Sigmoid colon (tissue), 7 donors: ENCODE results near the gene TENM3. TPM values are rescaled to one million over a fixed set of nuclear protein-coding genes. Genes with fewer than 3 reads are reported as not detected.

Experiments
- DNase-seq: peaks from one replicate; pipeline ENCODE4 v3.0.0-alpha.2; 2019
- H3K27ac ChIP-seq, 4 donors: fragments of 200-600 bp; sonication (generic); one replicate each; pipeline ENCODE4 v1.5.1; 2016 to 2019; ENCODE audit warnings: mild to moderate bottlenecking in 1 of 4
- H3K27me3 ChIP-seq, 3 donors: fragments of 200-600 bp; sonication (generic); one replicate each; pipeline ENCODE4 v1.5.1; 2019; ENCODE audit warnings: mild to moderate bottlenecking in 1 of 3
- H3K36me3 ChIP-seq, 4 donors: fragments of 200-600 bp; sonication (generic); one replicate each; pipeline ENCODE4 v1.5.1; 2016 to 2019
- H3K4me1 ChIP-seq, 4 donors: fragments of 200-600 bp; sonication (generic); one replicate each; pipeline ENCODE4 v1.5.1; 2017 to 2019
- H3K4me3 ChIP-seq, 4 donors: fragments of 200-600 bp; sonication (generic); one replicate each; pipeline ENCODE4 v1.5.1; 2017 to 2019; ENCODE audit warnings: mild to moderate bottlenecking in 2 of 4, moderate library complexity in 1 of 4
- H3K9me3 ChIP-seq, 4 donors: fragments of 200-600 bp in 3 of 4; sonication (generic) in 3 of 4; one replicate each; pipeline versions ENCODE4 v1.5.1 to v1.6.1; 2013 to 2019
- EP300 ChIP-seq, 4 donors: sonication (generic); formaldehyde crosslinking; IDR thresholded peaks; one replicate each; pipeline ENCODE4 v1.6.1; 2017; ENCODE audit warnings: antibody characterized with exemption in 4 of 4
- POLR2A ChIP-seq, 2 donors: fragments of 450-650 bp; IDR thresholded peaks; one replicate each; pipeline ENCODE4 v1.6.1; 2016; ENCODE audit warnings: antibody characterized with exemption in 2 of 2, mild to moderate bottlenecking in 2 of 2, moderate library complexity in 2 of 2
- POLR2AphosphoS5 ChIP-seq, 4 donors: sonication (generic); formaldehyde crosslinking; IDR thresholded peaks; one replicate each; pipeline ENCODE4 v1.6.1; 2017; ENCODE audit warnings: antibody characterized with exemption in 4 of 4
- whole genome bisulfite sequencing, 2 donors: extraction: QIAGEN DNeasy Blood & Tissue Kit; methylation state at CpG; one replicate each; pipeline ENCODE4 v1.1.7; 2013; 5-methylcytosine and 5-hydroxymethylcytosine counted together
- intact Hi-C: fragments of 100-400 bp; cut with DNase I; formaldehyde crosslinking; loops from one replicate; pipeline ENCODE4 v1.15.1; 2023
- polyA plus RNA-seq, 3 donors: library from polyadenylated mRNA; stranded (reverse); fragments of 200-250 nt; gene quantifications; one replicate each; pipeline ENCODE4 v1.2.3, GENCODE V29; 2013
- total RNA-seq, 4 donors: library from RNA; depleted of rRNA; stranded (reverse); fragments of >200 nt; gene quantifications; one replicate each; pipeline ENCODE4 v1.1.0, GENCODE V29; 2016
- TF ChIP-seq, protein P1 (sequence below), 4 experiments: fragments of 450-650 bp in 3 of 4; fragments of 200-600 bp in 1 of 4; IDR thresholded peaks; one replicate each; pipeline ENCODE4 v1.5.1; 2016 to 2019; ENCODE audit warnings: antibody characterized with exemption in 4 of 4, mild to moderate bottlenecking in 3 of 4, moderate library complexity in 2 of 4
- donor health status: healthy with polysubstance abuse.
- donor health status: Bipolar disorder and iron deficiency.
- donor health status: healthy.

Gene TENM3
- total and polyA plus RNA-seq, 7 donors: 0.60 to 82.3 (median 37.8) TPM; not detected in 1

GRCh38 chr4:182805321-182805720 is 562.1 kb downstream of the TENM3 start:
- Histone ChIP-seq H3K27ac (no peak overlapping the region), H3K9me3 (peaks cover 0 to 8% (median 0%) of the 10 kb centered on the region in 4 donors), H3K4me3 (no peak overlapping the region), H3K27me3 (no peaks in the 10 kb centered on the region), H3K36me3 (peaks cover 0 to 4% (median under 1%) of the 10 kb centered on the region in 4 donors), H3K4me1 (peaks cover 0 to 12% (median 4%) of the 10 kb centered on the region in 4 donors)
- 80 to 85% methylated on average over 9 of the region's 9 CpGs for WGBS, 2 donors
- DNase-seq: no peak
- intact Hi-C loops: loop anchor here (5.0 to 10.0 kb wide), 3 partner anchors 661 to 1663 kb away; no protein-coding TSS in a partner anchor
- TF ChIP-seq EP300 (IDR thresholded peaks at IDR 0.05): no peak
- TF ChIP-seq, protein P1, sequence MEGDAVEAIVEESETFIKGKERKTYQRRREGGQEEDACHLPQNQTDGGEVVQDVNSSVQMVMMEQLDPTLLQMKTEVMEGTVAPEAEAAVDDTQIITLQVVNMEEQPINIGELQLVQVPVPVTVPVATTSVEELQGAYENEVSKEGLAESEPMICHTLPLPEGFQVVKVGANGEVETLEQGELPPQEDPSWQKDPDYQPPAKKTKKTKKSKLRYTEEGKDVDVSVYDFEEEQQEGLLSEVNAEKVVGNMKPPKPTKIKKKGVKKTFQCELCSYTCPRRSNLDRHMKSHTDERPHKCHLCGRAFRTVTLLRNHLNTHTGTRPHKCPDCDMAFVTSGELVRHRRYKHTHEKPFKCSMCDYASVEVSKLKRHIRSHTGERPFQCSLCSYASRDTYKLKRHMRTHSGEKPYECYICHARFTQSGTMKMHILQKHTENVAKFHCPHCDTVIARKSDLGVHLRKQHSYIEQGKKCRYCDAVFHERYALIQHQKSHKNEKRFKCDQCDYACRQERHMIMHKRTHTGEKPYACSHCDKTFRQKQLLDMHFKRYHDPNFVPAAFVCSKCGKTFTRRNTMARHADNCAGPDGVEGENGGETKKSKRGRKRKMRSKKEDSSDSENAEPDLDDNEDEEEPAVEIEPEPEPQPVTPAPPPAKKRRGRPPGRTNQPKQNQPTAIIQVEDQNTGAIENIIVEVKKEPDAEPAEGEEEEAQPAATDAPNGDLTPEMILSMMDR (IDR thresholded peaks at IDR 0.05): no peak
- TF ChIP-seq POLR2AphosphoS5 (IDR thresholded peaks at IDR 0.05): no peak
- TF ChIP-seq POLR2A (IDR thresholded peaks at IDR 0.05): no peak

DNA sequence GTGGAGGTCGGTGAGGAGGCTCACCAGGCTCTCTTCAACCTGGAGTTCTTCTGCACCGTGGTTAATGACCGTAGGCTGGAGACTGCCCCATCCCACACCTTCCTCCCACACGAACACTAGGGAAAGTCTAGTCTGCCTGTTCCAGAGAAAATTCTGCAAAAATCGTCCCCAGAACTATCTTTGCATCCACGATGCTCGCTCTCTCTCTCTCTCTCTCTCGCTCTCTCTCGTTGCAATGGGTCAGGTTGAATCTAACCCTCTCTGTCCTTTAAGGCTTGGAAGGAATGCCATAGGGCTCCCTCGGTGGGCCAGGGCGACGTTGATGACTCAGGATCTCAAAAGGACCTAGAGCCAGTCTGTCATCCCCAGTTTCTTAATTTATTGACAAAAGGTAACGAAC is 562.5 kb downstream of the TENM3 start:
- Histone ChIP-seq H3K4me3 (no peak overlapping the region), H3K9me3 (peaks cover 0 to 8% (median 0%) of the 10 kb centered on the region in 4 donors), H3K4me1 (peaks cover 0 to 12% (median 4%) of the 10 kb centered on the region in 4 donors), H3K27me3 (no peaks in the 10 kb centered on the region), H3K27ac (no peak overlapping the region), H3K36me3 (no peaks in the 10 kb centered on the region)
- no peak for DNase-seq
- TF ChIP-seq EP300 (IDR thresholded peaks at IDR 0.05) (no peak), POLR2AphosphoS5 (IDR thresholded peaks at IDR 0.05) (no peak), POLR2A (IDR thresholded peaks at IDR 0.05) (no peak)
- TF ChIP-seq, protein P1 (IDR thresholded peaks at IDR 0.05): no peak
- 64 to 74% methylated on average over 13 of the region's 13 CpGs for WGBS, 2 donors
- intact Hi-C loops: loop anchor here (2.0 to 10.0 kb wide), 4 partner anchors 327 to 1663 kb away; no protein-coding TSS in a partner anchor

DNA sequence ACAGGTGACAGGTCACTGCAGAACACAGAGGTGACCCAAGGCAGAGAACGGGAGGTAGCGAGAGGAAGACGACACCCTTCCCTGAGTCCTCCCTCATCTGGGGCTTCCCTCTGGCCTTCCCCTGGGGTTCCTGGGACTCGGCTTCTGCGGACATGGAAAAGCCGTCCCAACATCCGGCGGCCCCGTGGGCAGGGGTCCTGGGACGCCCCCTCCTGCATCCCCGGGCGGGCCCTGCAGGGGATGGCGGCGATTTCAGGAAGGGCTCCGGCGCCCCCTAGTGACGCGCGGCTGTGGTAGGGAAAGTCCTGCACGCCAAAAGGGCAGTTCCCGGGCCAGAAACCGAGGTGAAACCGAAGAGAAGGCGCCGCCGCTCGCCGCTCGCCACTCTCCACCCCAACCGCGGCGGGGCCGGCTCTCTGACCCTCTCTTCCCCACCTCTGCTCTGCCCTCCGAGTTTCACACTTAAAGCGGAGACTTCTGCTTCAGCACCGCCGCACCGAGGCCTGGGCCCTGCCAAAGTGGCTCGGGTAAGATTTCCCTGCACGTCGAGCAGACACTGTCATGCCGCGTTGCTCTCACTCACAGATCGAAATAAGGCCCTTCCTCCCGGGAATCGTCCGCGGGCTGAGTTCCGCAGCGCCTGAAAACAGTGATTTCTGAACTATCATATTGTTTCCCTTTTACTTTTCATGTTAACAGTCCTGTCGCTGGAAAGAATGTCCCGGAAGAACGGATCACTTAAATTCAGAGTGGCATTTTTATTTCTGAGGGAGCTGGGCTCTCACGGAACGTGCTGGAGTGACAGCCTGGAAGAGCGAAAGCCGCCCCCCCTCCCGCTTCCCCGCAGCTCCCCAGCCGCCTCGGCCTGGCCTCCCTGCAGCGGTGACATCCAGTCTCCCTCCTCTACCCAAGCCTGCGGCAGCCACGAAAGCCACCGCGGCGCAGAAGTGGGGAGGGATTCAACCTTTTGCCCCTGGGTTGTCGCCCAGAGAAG is 563.4 kb downstream of the TENM3 start:
- Histone ChIP-seq H3K36me3 (no peaks in the 10 kb centered on the region), H3K27ac (peak overlapping the region; percentile 21 to 71 (median 57)), H3K4me3 (peak overlapping the region; percentile 36 to 57 (median 53)), H3K4me1 (peaks cover 0 to 12% (median 4%) of the 10 kb centered on the region in 4 donors), H3K27me3 (no peaks in the 10 kb centered on the region), H3K9me3 (peaks cover 0 to 8% (median 0%) of the 10 kb centered on the region in 4 donors)
- TF ChIP-seq EP300 (IDR thresholded peaks at IDR 0.05) (no peak), POLR2A (IDR thresholded peaks at IDR 0.05) (no peak), POLR2AphosphoS5 (IDR thresholded peaks at IDR 0.05) (no peak)
- TF ChIP-seq, protein P1 (IDR thresholded peaks at IDR 0.05): peak; percentile 73 to 94 (median 86)
- intact Hi-C loops: loop anchor here (2.0 to 10.0 kb wide), 4 partner anchors 328 to 1664 kb away; no protein-coding TSS in a partner anchor
- DNase-seq: peak; percentile 83
- 14 to 15% methylated on average over 68 of the region's 68 CpGs for WGBS, 2 donors

DNA sequence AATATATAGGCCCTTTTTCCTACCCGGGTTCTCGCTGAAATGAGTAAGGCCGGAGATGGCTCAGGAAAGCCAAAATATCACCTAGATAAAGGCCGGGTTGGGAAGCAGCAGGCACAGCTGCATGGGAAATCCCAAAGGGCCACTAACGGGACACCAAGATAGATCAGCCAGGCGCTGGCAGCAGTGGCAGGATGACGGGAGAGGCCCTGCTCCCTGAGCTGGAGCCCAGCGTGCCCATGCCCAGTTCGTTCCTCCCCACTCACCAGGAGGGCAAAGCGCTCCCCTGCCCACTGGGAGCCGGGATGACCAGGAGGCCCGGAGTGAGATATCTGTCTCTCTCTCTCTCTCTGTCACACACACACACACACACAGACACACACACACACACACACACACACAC is 564.1 kb downstream of the TENM3 start:
- Histone ChIP-seq H3K36me3 (no peaks in the 10 kb centered on the region), H3K4me3 (peak overlapping the region in 2 of 4 donors; percentile 57), H3K4me1 (peaks cover 0 to 12% (median 4%) of the 10 kb centered on the region in 4 donors), H3K27me3 (no peaks in the 10 kb centered on the region), H3K9me3 (peaks cover 0 to 8% (median 0%) of the 10 kb centered on the region in 4 donors), H3K27ac (no peak overlapping the region)
- TF ChIP-seq, protein P1 (IDR thresholded peaks at IDR 0.05): no peak
- intact Hi-C loops: loop anchor here (2.0 to 10.0 kb wide), 4 partner anchors 329 to 1665 kb away; no protein-coding TSS in a partner anchor
- 86 to 91% methylated on average over 12 of the region's 12 CpGs for WGBS, 2 donors
- no peak for DNase-seq
